Measurements from ENCODE around the gene NTN4. TPM values are rescaled to one million over a fixed set of nuclear protein-coding genes. Genes with fewer than 3 reads are reported as not detected.
"Not testable (repeated sequence)": the region's sequence is repeated elsewhere in the genome, so short reads cannot be mapped to it uniquely, and the experiment has no call there.

Gene NTN4
- total RNA-seq, 6 experiments from 2014 or later, result 51.3 to 117 (median 101) TPM

- Mint-ChIP-seq H3K4me3 (no peak overlapping the region), H3K4me1 (ENCODE audit: low read depth) (peaks cover 33% of the 10 kb centered on the region), H3K27me3 (ENCODE audit: insufficient read depth) (no peaks in the 10 kb centered on the region; the same call in 1 of the 2 replicates), H3K36me3 (ENCODE audit: low read depth) (no peaks in the 10 kb centered on the region), H3K27ac (no peak overlapping the region), H3K9me3 (no peaks in the 10 kb centered on the region)
- no peak for DNase-seq
- no peak for TF ChIP-seq CTCF (IDR thresholded peaks at IDR 0.05)
Observed at GRCh38 chr12:95620171-95620570, 170.4 kb downstream of the NTN4 start.

GRCh38 chr12:95616470-95616869 lies 174.1 kb downstream of the NTN4 start:
- H3K9me3 Mint-ChIP-seq; H3K27me3 Mint-ChIP-seq (ENCODE audit: insufficient read depth); H3K27ac Mint-ChIP-seq; H3K36me3 Mint-ChIP-seq (ENCODE audit: low read depth); DNase-seq; H3K4me3 Mint-ChIP-seq: not testable (repeated sequence)
- peaks cover 23% of the 10 kb centered on the region for H3K4me1 Mint-ChIP-seq (ENCODE audit: low read depth)

- Mint-ChIP-seq H3K4me1 (ENCODE audit: low read depth) (peaks cover 26% of the 10 kb centered on the region), H3K36me3 (ENCODE audit: low read depth) (peaks cover 5% of the 10 kb centered on the region), H3K27me3 (ENCODE audit: insufficient read depth) (no peaks in the 10 kb centered on the region; the same call in 1 of the 2 replicates), H3K27ac (peak overlapping the region; percentile 1; the same call in 1 of the 2 replicates), H3K9me3 (peaks cover 4% of the 10 kb centered on the region; the same call in 1 of the 2 replicates), H3K4me3 (no peak overlapping the region)
- no peak for TF ChIP-seq CTCF (IDR thresholded peaks at IDR 0.05)
- DNase-seq, result no peak
Observed at GRCh38 chr12:95615749-95616148, 174.8 kb downstream of the NTN4 start.

- peaks cover 31% of the 10 kb centered on the region for H3K4me1 Mint-ChIP-seq (ENCODE audit: low read depth)
- no peak overlapping the region for H3K27ac Mint-ChIP-seq
- H3K9me3 Mint-ChIP-seq, result peaks cover 4% of the 10 kb centered on the region; the same call in 1 of the 2 replicates
- H3K4me3 Mint-ChIP-seq, result no peak overlapping the region
- H3K36me3 Mint-ChIP-seq (ENCODE audit: low read depth), result peaks cover 5% of the 10 kb centered on the region
- TF ChIP-seq CTCF (IDR thresholded peaks at IDR 0.05), result no peak
- H3K27me3 Mint-ChIP-seq (ENCODE audit: insufficient read depth), result no peaks in the 10 kb centered on the region; the same call in 1 of the 2 replicates
- no peak for DNase-seq
Observed at GRCh38 chr12:95614390-95614982, 176.1 kb downstream of the NTN4 start.

GRCh38 chr12:95613021-95613420 lies 177.5 kb downstream of the NTN4 start:
- no peaks in the 10 kb centered on the region; the same call in 1 of the 2 replicates for H3K27me3 Mint-ChIP-seq (ENCODE audit: insufficient read depth)
- peaks cover 42% of the 10 kb centered on the region for H3K4me1 Mint-ChIP-seq (ENCODE audit: low read depth)
- peaks cover 4% of the 10 kb centered on the region; the same call in 1 of the 2 replicates for H3K9me3 Mint-ChIP-seq
- no peak for TF ChIP-seq CTCF (IDR thresholded peaks at IDR 0.05)
- H3K4me3 Mint-ChIP-seq, result no peak overlapping the region
- no peak for DNase-seq
- peaks cover 5% of the 10 kb centered on the region for H3K36me3 Mint-ChIP-seq (ENCODE audit: low read depth)
- no peak overlapping the region for H3K27ac Mint-ChIP-seq

- TF ChIP-seq CTCF (IDR thresholded peaks at IDR 0.05), result no peak
- Mint-ChIP-seq H3K27ac (no peak overlapping the region), H3K4me1 (ENCODE audit: low read depth) (peaks cover 42% of the 10 kb centered on the region), H3K36me3 (ENCODE audit: low read depth) (peaks cover 5% of the 10 kb centered on the region), H3K9me3 (peaks cover 4% of the 10 kb centered on the region; the same call in 1 of the 2 replicates), H3K27me3 (ENCODE audit: insufficient read depth) (no peaks in the 10 kb centered on the region; the same call in 1 of the 2 replicates), H3K4me3 (no peak overlapping the region)
- no peak for DNase-seq
Observed at GRCh38 chr12:95611676-95612309, 178.8 kb downstream of the NTN4 start.
